ENCODE results near the gene GRIN1. TPM values are rescaled to one million over a fixed set of nuclear protein-coding genes. Genes with fewer than 3 reads are reported as not detected.

The GRIN1 gene
- total RNA-seq, 1 experiment from 2014 or later = 0.52 TPM

DNA sequence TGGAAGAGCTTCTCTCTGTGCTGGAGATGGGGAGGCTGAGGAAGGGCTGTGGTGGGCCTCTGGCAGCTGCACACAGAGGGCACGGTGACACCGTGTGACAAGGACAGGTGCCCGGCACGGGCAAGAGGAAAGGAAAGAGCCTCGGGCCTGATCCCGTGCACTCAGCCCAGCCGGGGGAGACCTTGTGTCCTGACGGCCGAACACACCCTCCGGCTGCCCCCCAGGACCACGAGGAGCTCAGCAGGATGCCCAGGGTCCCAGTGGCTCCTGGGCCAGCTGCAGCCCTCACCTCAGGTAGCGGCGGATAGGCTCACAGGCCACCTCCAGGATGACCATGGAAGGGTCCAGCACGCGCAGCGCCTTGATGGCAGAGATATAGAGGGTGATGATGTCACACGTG lies 43.9 kb downstream of the GRIN1 start:
- ChIA-PET POLR2A (ENCODE audit: low non-redundant PET) (no interaction called here), CTCF (no interaction called here)
- peaks cover 7% of the 10 kb centered on the region for H3K36me3 ChIP-seq (ENCODE audit: insufficient read depth, low read length, poor library complexity, severe bottlenecking)
- intact Hi-C loops (cut with micrococcal nuclease; ENCODE audit: unreplicated experiment) = no loop called here
- DNase-seq (ENCODE audit: low spot score) = no peak
- no TSS peak for BruUV-seq (replicated peaks)
- H3K27me3 ChIP-seq (replicated peaks; ENCODE audit: insufficient read depth, low read depth, low read length, poor library complexity) = no peaks in the 10 kb centered on the region
- H3K4me1 ChIP-seq (ENCODE audit: insufficient read depth, low read length, poor library complexity, severe bottlenecking) = peaks cover 7% of the 10 kb centered on the region
- no peak for TF ChIP-seq CTCF (conservative IDR thresholded peaks at IDR 0.05; ENCODE audit: low read depth, low read length)
- no peak for TF ChIP-seq EZH2 (IDR thresholded peaks at IDR 0.05; ENCODE audit: borderline replicate concordance, low read depth, low read length, poor library complexity, severe bottlenecking)
- H3K4me3 ChIP-seq (ENCODE audit: low read depth, low read length, poor library complexity, severe bottlenecking) = no peak overlapping the region
- H3K9me3 ChIP-seq (ENCODE audit: low read depth, low read length, poor library complexity, severe bottlenecking) = no peaks in the 10 kb centered on the region
- no peak overlapping the region for H3K27ac ChIP-seq (ENCODE audit: low read depth, low read length, poor library complexity, severe bottlenecking)

GRCh38 chr9:137183980-137184595 lies 45.1 kb downstream of the GRIN1 start:
- ChIA-PET CTCF (no interaction called here), POLR2A (ENCODE audit: low non-redundant PET) (no interaction called here)
- no peak for TF ChIP-seq EZH2 (IDR thresholded peaks at IDR 0.05; ENCODE audit: borderline replicate concordance, low read depth, low read length, poor library complexity, severe bottlenecking)
- no peak for TF ChIP-seq CTCF (conservative IDR thresholded peaks at IDR 0.05; ENCODE audit: low read depth, low read length)
- no peak overlapping the region for H3K27ac ChIP-seq (ENCODE audit: low read depth, low read length, poor library complexity, severe bottlenecking)
- no peaks in the 10 kb centered on the region for H3K27me3 ChIP-seq (replicated peaks; ENCODE audit: insufficient read depth, low read depth, low read length, poor library complexity)
- no peak for DNase-seq (ENCODE audit: low spot score)
- no TSS peak for BruUV-seq (replicated peaks)
- no peak overlapping the region for H3K4me3 ChIP-seq (ENCODE audit: low read depth, low read length, poor library complexity, severe bottlenecking)
- peaks cover 7% of the 10 kb centered on the region for H3K36me3 ChIP-seq (ENCODE audit: insufficient read depth, low read length, poor library complexity, severe bottlenecking)
- H3K9me3 ChIP-seq (ENCODE audit: low read depth, low read length, poor library complexity, severe bottlenecking) = no peaks in the 10 kb centered on the region
- intact Hi-C loops (cut with micrococcal nuclease; ENCODE audit: unreplicated experiment) = no loop called here
- H3K4me1 ChIP-seq (ENCODE audit: insufficient read depth, low read length, poor library complexity, severe bottlenecking) = peaks cover 7% of the 10 kb centered on the region

DNA sequence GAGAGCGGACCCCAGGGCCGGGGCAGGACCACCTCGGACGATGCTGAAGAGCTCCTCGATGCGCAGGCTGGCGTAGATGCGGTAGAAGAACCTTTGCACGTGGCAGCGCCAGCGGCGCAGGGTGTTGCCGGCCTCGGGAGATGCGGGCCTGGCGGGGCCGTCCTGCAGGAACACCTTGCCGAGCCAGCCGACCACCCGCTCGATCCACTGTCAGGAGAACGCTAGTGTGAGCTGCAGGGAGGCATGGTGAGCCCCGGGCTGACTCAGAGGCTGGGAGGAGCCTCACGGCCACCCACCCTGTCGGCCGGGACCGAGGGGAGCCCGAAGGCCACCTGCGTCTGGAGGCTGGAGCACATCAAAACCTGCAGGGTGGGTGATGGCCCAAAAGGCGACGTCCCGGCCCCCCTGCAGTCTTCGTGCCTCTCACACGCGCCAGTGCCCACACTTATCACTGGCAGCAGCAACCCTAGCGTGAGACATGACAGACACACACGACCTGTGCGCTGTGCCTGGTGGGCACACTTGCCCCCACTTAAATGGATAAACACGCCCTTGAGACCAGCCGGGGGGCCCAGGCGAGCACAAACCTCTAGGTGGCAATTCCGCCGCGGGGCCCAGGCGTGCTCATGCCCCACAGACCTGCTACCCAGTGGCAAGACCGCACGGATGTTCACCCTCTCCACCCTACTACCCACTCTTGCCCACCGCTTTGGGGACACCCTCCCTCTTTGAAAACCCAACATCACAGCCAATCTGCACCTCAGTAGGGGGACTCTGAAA lies 46.1 kb downstream of the GRIN1 start:
- TF ChIP-seq EZH2 (IDR thresholded peaks at IDR 0.05; ENCODE audit: borderline replicate concordance, low read depth, low read length, poor library complexity, severe bottlenecking) (no peak), CTCF (conservative IDR thresholded peaks at IDR 0.05; ENCODE audit: low read depth, low read length) (no peak)
- H3K27ac ChIP-seq (ENCODE audit: low read depth, low read length, poor library complexity, severe bottlenecking) = no peak overlapping the region
- CTCF ChIA-PET = interaction anchor here (0.5 kb wide), 1 partner anchor 12 kb away, joined by 3 read pairs; no protein-coding TSS in a partner anchor
- H3K36me3 ChIP-seq (ENCODE audit: insufficient read depth, low read length, poor library complexity, severe bottlenecking) = peaks cover 7% of the 10 kb centered on the region
- POLR2A ChIA-PET (ENCODE audit: low non-redundant PET) = interaction anchor here (0.6 kb wide), 1 partner anchor 10 kb away, joined by 3 read pairs; no protein-coding TSS in a partner anchor
- no peaks in the 10 kb centered on the region for H3K27me3 ChIP-seq (replicated peaks; ENCODE audit: insufficient read depth, low read depth, low read length, poor library complexity)
- H3K4me3 ChIP-seq (ENCODE audit: low read depth, low read length, poor library complexity, severe bottlenecking) = no peak overlapping the region
- no TSS peak for BruUV-seq (replicated peaks)
- peaks cover 10% of the 10 kb centered on the region for H3K4me1 ChIP-seq (ENCODE audit: insufficient read depth, low read length, poor library complexity, severe bottlenecking)
- intact Hi-C loops (cut with micrococcal nuclease; ENCODE audit: unreplicated experiment) = no loop called here
- DNase-seq (ENCODE audit: low spot score) = no peak
- H3K9me3 ChIP-seq (ENCODE audit: low read depth, low read length, poor library complexity, severe bottlenecking) = no peaks in the 10 kb centered on the region

Measured in A673 (cell line).